Neural progenitor cell (in vitro differentiated cells): Measurements from ENCODE around the gene SIAH3. TPM values are rescaled to one million over a fixed set of nuclear protein-coding genes. Genes with fewer than 3 reads are reported as not detected.

Experiments
- DNase-seq: peaks from one replicate; pipeline ENCODE4 v3.0.0-alpha.2; 2016; ENCODE audit warnings: low spot score
- H2AFZ ChIP-seq: fragments of 200-600 bp; sonication (generic); replicated peaks from 2 replicates; pipeline ENCODE4 v1.6.1; 2016; ENCODE audit warnings: antibody characterized with exemption
- H3F3A ChIP-seq: fragments of 200-600 bp; sonication (generic); 2 replicates; pipeline ENCODE4 v1.6.1; 2016; ENCODE audit warnings: antibody characterized with exemption, low read depth
- H3K27ac ChIP-seq: fragments of 200-600 bp; sonication (generic); 2 replicates; pipeline ENCODE4 v1.5.1; 2016; ENCODE audit warnings: mild to moderate bottlenecking
- H3K27me3 ChIP-seq: fragments of 200-600 bp; sonication (generic); 2 replicates; pipeline ENCODE4 v1.6.1; 2016; ENCODE audit warnings: mild to moderate bottlenecking, moderate library complexity
- H3K36me3 ChIP-seq: fragments of 200-600 bp; sonication (generic); 2 replicates; pipeline ENCODE4 v1.5.1; 2016
- H3K4me1 ChIP-seq: fragments of 200-600 bp; sonication (generic); 2 replicates; pipeline ENCODE4 v1.6.1; 2016; ENCODE audit warnings: mixed run types
- H3K4me2 ChIP-seq: fragments of 200-600 bp; sonication (generic); 2 replicates; pipeline ENCODE4 v1.6.1; 2016
- H3K4me3 ChIP-seq: fragments of 200-600 bp; sonication (generic); 2 replicates; pipeline ENCODE4 v1.5.1; 2016
- H3K79me2 ChIP-seq: fragments of 200-600 bp; sonication (generic); 2 replicates; pipeline ENCODE4 v1.6.1; 2016; ENCODE audit warnings: low read depth
- H3K9ac ChIP-seq: fragments of 200-600 bp; sonication (generic); 2 replicates; pipeline ENCODE4 v1.6.1; 2016
- H3K9me3 ChIP-seq: fragments of 200-600 bp; sonication (generic); 2 replicates; pipeline ENCODE4 v1.5.1; 2016; ENCODE audit warnings: low read depth
- H4K20me1 ChIP-seq: fragments of 200-600 bp; sonication (generic); 2 replicates; pipeline ENCODE4 v1.6.1; 2016; ENCODE audit warnings: low read depth
- H3K27ac Mint-ChIP-seq: 3 replicates; pipeline ENCODE4 v1.8.0; 2021; ENCODE audit warnings: mixed read lengths
- H3K27me3 Mint-ChIP-seq: 2 replicates; pipeline ENCODE4 v1.8.0; 2022; ENCODE audit warnings: low read depth, mild to moderate bottlenecking, inconsistent platforms, moderate library complexity, mixed read lengths; ENCODE audit not compliant: insufficient read depth
- H3K36me3 Mint-ChIP-seq: 3 replicates; pipeline ENCODE4 v1.8.0; 2021; ENCODE audit warnings: mixed read lengths
- H3K4me1 Mint-ChIP-seq: 3 replicates; pipeline ENCODE4 v1.8.0; 2021; ENCODE audit warnings: mixed read lengths
- H3K4me3 Mint-ChIP-seq: 3 replicates; pipeline ENCODE4 v1.8.0; 2021; ENCODE audit warnings: mild to moderate bottlenecking, moderate library complexity, mixed read lengths
- H3K9me3 Mint-ChIP-seq: 3 replicates; pipeline ENCODE4 v1.8.0; 2020; ENCODE audit warnings: mixed read lengths
- CTCF ChIP-seq: fragments of 200-600 bp; sonication (generic); IDR thresholded peaks from 2 replicates; pipeline ENCODE4 v1.5.1; 2017; ENCODE audit warnings: antibody characterized with exemption, mild to moderate bottlenecking
- EZH2 ChIP-seq: fragments of 200-600 bp; sonication (generic); IDR thresholded peaks from 2 replicates; pipeline ENCODE4 v1.6.1; 2017; ENCODE audit warnings: antibody characterized with exemption, mild to moderate bottlenecking, moderate library complexity
- EZH2phosphoT487 ChIP-seq: fragments of 200-600 bp; sonication (generic); IDR thresholded peaks from 2 replicates; pipeline ENCODE4 v1.6.1; 2017; ENCODE audit warnings: antibody characterized with exemption
- total RNA-seq: library from RNA; depleted of rRNA; stranded (reverse); fragments of >200 nt; gene quantifications from 2 replicates; pipeline ENCODE4 v1.2.3, GENCODE V29; 2015; ENCODE audit warnings: low replicate concordance

Gene SIAH3
- total RNA-seq, 1 donor from 2014 or later: not detected

- Mint-ChIP-seq H3K36me3 (peaks cover 3% of the 10 kb centered on the region), H3K9me3 (peaks cover 3% of the 10 kb centered on the region)
- no peaks in the 10 kb centered on the region for H3F3A ChIP-seq
Observed at GRCh38 chr13:45782327-45783045, 69.1 kb downstream of the SIAH3 start.

GRCh38 chr13:45781553-45782326, 69.8 kb downstream of the SIAH3 start:
- H3K4me1 Mint-ChIP-seq: peaks cover 43% of the 10 kb centered on the region
- no peaks in the 10 kb centered on the region for H3F3A ChIP-seq
- no peak overlapping the region for H3K9ac ChIP-seq
- H3K27ac Mint-ChIP-seq: no peak overlapping the region
- no peak overlapping the region for H3K4me2 ChIP-seq
- no peak for TF ChIP-seq CTCF
- no peak for TF ChIP-seq EZH2phosphoT487
- TF ChIP-seq EZH2: no peak
- H3K36me3 ChIP-seq: no peaks in the 10 kb centered on the region
- H3K4me1 ChIP-seq: peaks cover 4% of the 10 kb centered on the region
- H3K4me3 Mint-ChIP-seq: no peak overlapping the region
- H3K9me3 ChIP-seq: no peaks in the 10 kb centered on the region
- H3K27me3 Mint-ChIP-seq: peaks cover 7% of the 10 kb centered on the region
- no peaks in the 10 kb centered on the region for H4K20me1 ChIP-seq
- peaks cover 3% of the 10 kb centered on the region for H3K9me3 Mint-ChIP-seq
- H3K79me2 ChIP-seq: no peaks in the 10 kb centered on the region
- H3K36me3 Mint-ChIP-seq: peaks cover 3% of the 10 kb centered on the region
- no peak overlapping the region for H3K4me3 ChIP-seq
- no peak overlapping the region for H3K27ac ChIP-seq
- DNase-seq: no peak
- no peaks in the 10 kb centered on the region for H3K27me3 ChIP-seq
- no peak overlapping the region for H2AFZ ChIP-seq

More at GRCh38 chr13:45782327-45783045, 69.1 kb downstream of the SIAH3 start:
- H3K27me3 ChIP-seq: no peaks in the 10 kb centered on the region
- H3K4me3 ChIP-seq: no peak overlapping the region
- no peak overlapping the region for H3K4me3 Mint-ChIP-seq
- peaks cover 7% of the 10 kb centered on the region for H3K27me3 Mint-ChIP-seq
- no peak overlapping the region for H3K9ac ChIP-seq
- no peaks in the 10 kb centered on the region for H3K9me3 ChIP-seq
- no peak overlapping the region for H3K27ac Mint-ChIP-seq
- peaks cover 44% of the 10 kb centered on the region for H3K4me1 Mint-ChIP-seq
- no peak overlapping the region for H3K4me2 ChIP-seq
- H3K36me3 ChIP-seq: no peaks in the 10 kb centered on the region
- TF ChIP-seq EZH2phosphoT487 (no peak), EZH2 (no peak), CTCF (no peak)
- no peak overlapping the region for H3K27ac ChIP-seq
- DNase-seq: no peak
- no peak overlapping the region for H2AFZ ChIP-seq
- no peaks in the 10 kb centered on the region for H3K79me2 ChIP-seq
- H3K4me1 ChIP-seq: no peaks in the 10 kb centered on the region
- no peaks in the 10 kb centered on the region for H4K20me1 ChIP-seq

GRCh38 chr13:45779901-45780300, 71.7 kb downstream of the SIAH3 start:
- no peak overlapping the region for H3K4me2 ChIP-seq
- no peaks in the 10 kb centered on the region for H3K36me3 ChIP-seq
- peaks cover 3% of the 10 kb centered on the region for H3K9me3 Mint-ChIP-seq
- peaks cover 22% of the 10 kb centered on the region for H3K4me1 ChIP-seq
- H4K20me1 ChIP-seq: no peaks in the 10 kb centered on the region
- no peak overlapping the region for H3K27ac Mint-ChIP-seq
- no peaks in the 10 kb centered on the region for H3F3A ChIP-seq
- no peak overlapping the region for H2AFZ ChIP-seq
- H3K27me3 Mint-ChIP-seq: peaks cover 9% of the 10 kb centered on the region
- TF ChIP-seq EZH2 (no peak), CTCF (no peak), EZH2phosphoT487 (no peak)
- H3K27ac ChIP-seq: no peak overlapping the region
- H3K27me3 ChIP-seq: no peaks in the 10 kb centered on the region
- peaks cover 3% of the 10 kb centered on the region for H3K36me3 Mint-ChIP-seq
- no peaks in the 10 kb centered on the region for H3K9me3 ChIP-seq
- no peak for DNase-seq
- no peak overlapping the region for H3K4me3 ChIP-seq
- peaks cover 61% of the 10 kb centered on the region for H3K4me1 Mint-ChIP-seq
- no peaks in the 10 kb centered on the region for H3K79me2 ChIP-seq
- no peak overlapping the region for H3K4me3 Mint-ChIP-seq
- no peak overlapping the region for H3K9ac ChIP-seq
